HL-60 (cell line): ENCODE data around the gene LONP2.

Experiments used
- CTCF ChIP-seq: IDR thresholded peaks from one replicate; pipeline ENCODE4 v1.5.1; 2011; ENCODE audit warnings: low read length, control low read depth, inconsistent platforms; ENCODE audit not compliant: insufficient read depth
- GABPA ChIP-seq: IDR thresholded peaks from 2 replicates; pipeline ENCODE4 v1.6.1; 2012; ENCODE audit warnings: low read depth
- POLR2AphosphoS5 ChIP-seq: IDR thresholded peaks from 2 replicates; pipeline ENCODE4 v1.6.1; 2012; ENCODE audit warnings: low read depth

- TF ChIP-seq POLR2AphosphoS5 (no peak), CTCF (no peak), GABPA (no peak)
These were observed 7.9 kb downstream of the LONP2 start for GRCh38 chr16:48252013-48252412.
